ENCODE results near the gene C9orf78. TPM values are rescaled to one million over a fixed set of nuclear protein-coding genes. Genes with fewer than 3 reads are reported as not detected.

C9orf78 gene, protein sequence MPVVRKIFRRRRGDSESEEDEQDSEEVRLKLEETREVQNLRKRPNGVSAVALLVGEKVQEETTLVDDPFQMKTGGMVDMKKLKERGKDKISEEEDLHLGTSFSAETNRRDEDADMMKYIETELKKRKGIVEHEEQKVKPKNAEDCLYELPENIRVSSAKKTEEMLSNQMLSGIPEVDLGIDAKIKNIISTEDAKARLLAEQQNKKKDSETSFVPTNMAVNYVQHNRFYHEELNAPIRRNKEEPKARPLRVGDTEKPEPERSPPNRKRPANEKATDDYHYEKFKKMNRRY
- 52.7 and 58.8 TPM in 2 replicates for total RNA-seq (2014; rRNA removed; shearing (Covaris generic))

DNA sequence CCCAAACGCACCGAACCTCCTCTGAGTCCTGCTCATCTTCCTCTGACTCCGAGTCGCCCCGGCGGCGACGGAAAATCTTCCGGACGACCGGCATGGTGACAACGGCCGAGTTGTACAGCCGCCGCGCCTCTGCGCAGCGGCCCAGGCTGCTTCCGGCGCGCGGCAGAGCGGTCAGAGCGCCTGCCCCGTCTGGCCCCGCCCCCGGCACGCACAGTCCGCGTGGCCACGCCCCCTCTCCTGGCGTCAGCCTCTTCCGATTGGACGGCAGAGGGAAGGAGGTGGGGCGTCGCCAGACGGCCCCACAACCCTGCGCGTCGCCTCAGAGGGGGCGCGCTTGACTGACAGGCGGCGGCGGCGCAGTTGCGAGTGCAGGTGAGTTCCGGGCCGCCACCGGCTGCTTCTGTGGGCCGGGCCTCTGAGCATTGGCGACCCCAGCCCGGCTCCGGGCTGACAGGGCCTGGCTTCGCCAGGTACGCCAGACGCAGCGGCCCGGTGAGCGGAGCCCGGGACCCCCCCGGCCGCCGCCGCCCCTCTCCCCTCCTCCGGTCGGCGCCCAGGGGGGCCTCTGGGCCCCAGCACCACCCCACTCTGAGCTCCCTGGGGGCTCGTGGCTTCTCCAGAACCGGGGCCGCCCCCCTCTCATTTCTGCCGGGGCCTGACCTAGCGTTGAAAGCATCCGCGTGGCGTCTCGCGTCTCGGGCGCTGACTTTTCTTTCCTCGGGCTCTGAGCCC, at the start of gene C9orf78, which contains the start of gene USP20:
Gene C9orf78 (minus strand): TSS at position 148 of the 732 bp plus-strand sequence. CDS start 54 bp downstream, at position 94.
Gene USP20 (plus strand): TSS at position 331 of the 732 bp plus-strand sequence. CDS start 17,098 bp downstream, outside the sequence.
- peak; percentile 93 for DNase-seq (ENCODE audit: low spot score)

DNA sequence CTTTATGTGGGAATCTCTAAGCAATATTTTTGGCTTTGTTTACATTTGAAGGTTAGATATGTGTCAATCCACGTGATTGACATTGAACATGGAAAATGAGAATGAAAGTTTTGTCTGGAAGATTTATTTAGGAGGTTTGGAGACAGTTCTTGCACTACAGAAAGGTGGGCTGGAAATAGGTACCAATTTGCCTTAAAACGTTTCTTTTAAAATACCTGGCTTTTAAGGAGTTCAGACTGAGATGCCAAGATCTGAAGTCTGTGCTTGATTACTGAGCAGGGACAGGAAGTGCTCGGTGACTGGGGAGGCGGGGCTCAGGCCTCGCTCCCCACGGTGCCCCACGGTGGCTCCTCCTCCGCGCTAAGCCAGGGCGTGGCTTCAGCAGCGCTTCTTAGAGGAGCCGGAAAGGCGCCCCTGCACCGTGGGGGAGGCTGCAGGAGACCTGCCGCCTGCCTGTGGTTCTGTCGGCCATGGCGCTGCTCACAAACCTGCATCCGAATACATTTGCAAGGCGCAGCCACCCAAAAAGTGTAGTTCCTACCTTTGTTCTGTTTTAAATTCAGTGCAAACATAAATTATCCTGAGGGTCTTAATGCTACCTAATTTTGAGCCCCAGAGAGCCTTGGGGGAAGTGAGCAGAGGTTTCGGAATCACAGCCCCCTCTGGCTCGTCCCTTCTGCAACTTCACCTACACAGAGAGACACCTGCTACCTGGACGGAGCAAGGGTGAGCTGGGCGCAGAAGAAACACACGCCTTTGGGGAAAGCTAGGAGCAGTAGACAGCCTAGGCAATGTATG, 49.3 kb upstream of the C9orf78 start:
- peak; percentile 77 for DNase-seq (ENCODE audit: low spot score)

DNA sequence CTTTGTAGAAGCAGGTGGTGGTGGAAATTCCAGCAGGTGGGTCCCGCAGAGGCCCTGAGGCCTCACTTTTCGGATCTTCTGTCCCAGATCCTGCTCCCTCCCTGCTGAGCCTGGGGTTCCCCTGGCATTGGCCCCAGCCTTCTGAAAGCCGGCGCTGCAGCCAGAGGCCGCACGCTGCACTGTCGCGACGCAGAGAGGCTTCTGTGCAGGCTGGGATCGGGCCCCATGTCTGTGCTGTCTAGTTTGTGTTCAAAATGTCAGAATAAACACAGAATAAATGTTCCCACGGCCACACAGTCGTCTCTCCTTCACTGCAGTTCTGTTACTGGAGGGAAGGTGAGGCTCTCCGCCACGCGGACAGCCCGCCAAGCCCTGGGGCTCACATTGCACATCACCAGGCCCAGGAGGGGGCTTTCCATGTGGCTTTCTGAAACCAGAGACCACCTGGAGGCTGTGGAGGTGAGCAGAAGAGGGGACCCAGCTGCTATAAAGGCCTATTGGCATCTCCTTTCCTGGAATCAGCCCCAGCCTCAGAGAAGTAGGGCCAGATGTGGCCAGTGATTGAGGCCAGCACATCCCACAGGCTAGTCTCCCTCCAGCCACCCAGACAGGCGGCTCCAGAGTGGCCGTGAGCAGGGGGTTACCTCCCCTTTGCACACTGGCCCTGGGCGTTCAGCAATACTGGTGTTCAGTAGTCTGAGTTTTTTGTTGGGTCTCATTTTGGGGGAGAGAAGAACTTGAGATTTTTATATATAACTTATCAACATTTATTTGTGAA, 46.7 kb upstream of the C9orf78 start:
- DNase-seq (ENCODE audit: low spot score), result no peak

DNA sequence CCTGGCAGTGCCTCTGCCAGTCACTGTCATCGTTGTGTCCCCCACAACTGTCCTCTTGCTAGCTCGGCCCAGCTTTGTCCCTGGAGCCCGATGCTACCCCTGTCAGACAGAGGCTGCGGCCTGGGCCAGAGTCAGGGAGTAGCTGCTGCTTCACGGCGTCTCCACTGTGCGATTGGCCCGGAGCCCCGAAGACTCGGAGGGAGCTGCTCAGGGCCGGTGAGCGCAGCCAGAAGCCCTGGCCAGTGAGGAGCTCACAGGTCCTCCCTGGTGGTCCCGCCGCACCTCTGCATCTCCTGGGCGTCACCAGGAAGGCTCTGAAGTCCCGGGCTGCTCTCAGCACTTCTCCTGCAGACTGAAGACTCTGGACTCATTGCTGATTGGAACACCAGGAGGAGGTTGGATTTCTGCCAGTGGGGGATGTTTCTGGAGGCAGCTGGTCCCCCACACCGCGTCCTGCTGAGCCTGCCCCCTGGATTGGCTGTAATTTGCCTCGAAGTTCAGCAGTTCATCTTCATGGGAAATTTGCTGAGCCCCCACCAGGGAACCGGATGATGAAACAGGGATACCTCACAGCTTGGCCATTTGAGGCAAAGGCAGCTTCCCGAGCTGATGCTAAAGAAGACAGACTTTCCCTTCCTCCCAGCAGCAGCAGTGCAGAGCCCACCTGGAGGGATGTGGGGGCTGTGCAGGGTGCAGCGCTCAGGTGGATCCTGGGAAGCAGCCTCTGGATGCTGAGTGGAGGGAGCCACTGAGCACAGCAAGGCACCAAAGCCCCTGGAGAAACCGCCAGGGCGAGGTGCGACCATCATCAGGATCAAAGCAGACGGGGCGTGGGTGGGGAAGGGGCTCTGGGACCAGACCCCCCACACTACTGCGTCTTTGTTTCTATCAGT, 45.8 kb upstream of the C9orf78 start:
- DNase-seq (ENCODE audit: low spot score), result no peak

DNA sequence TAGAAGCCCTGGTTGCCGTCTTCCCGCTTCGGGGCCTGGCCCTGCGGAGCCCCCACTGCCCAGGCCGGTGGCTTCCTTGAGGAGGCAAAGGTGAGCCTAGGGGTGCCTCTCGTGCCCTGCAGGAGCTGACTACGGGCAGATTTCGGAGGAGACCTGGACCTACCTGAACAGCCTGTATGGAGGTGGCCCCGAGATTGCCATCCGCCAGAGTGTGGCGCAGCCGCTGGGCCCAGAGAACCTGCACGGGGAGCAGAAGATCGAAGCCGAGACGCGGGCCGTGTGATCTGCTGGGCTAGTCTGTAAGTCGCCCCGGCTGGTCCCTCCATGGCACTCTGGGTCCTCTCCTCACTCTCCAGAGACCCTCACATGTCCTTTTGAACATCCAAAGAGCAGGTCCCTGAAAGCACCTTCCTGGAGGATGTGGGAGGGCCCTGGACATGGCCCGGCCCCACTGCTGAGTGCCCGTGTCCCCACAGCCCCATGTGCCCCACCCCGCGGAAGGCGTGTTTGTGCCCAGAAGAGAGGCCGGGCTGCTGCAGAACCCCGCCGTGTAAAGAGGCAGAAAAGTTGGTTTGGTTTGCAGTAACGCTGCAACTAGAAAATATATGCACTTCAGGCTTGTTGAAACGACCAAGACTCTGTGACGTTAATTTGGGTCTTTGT, 45.0 kb upstream of the C9orf78 start:
- DNase-seq (ENCODE audit: low spot score), result no peak

DNA sequence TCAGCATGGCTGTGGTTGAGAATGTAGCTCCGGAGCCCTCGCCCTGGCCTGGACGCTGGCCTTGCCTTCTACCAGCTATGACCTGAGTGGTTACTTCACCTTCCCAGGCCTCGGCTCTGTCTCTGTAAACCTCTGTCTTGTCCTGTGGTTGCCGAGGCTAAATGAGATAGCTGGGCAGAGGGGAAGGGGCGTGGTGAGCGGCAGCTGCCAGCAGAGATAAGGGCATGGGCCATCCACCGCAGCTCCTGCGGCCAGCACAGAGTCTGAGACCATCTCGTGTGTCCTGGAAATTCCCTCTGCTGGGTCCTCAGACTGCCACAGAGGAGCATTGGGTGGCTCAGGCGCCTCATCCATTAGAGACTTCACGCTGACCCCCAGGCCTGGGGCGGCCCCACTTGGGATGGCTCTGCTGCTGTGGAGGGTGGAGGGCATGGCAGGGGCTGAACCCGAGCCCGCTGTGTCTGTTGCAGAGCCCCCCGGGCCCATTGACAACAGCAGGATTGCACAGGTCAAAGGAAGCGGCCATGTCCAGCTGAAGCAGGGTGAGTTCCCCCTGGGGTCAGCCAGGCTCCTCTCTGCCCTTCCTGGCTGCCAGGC, 44.1 kb upstream of the C9orf78 start:
- no peak for DNase-seq (ENCODE audit: low spot score)

DNA sequence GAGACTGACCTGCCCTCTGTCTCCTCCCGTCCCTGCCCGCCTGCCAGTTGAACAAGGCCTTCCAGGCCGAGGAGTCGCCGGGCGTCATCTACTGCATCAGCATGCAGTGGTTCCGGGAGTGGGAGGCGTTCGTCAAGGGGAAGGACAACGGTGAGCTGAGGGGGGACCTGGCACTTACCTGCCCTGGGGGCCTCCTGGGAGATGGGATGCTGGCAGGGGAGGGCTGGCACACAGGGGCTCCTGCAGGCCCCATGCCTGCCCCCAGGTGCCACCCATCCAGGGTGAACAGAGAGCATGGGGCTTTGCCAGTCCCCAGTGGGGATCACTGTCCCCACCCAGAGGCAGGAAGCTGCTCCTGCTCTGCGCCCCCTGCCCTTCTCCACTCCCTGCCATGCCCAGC, 43.2 kb upstream of the C9orf78 start:
- DNase-seq (ENCODE audit: low spot score), result no peak

DNA sequence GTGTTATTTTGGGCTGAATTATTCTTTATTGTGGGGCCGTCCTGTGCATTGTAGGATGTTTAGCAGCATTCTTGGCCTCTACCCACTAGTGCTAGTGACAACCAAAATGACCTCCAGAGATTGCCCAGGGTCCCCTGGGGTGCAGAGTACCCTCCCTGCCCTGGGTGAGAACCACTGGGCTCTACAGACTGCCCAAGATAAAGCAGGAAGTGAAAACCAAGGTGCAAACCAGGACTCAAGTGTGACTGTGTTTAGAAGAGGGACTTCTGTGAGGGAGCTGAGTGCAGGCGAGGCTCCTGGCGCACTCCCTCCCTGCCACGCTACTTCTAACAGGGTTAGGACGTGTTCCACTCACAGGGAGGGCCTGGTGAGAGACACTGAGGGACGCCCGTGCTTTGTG, 41.7 kb upstream of the C9orf78 start:
- no peak for DNase-seq (ENCODE audit: low spot score)

DNA sequence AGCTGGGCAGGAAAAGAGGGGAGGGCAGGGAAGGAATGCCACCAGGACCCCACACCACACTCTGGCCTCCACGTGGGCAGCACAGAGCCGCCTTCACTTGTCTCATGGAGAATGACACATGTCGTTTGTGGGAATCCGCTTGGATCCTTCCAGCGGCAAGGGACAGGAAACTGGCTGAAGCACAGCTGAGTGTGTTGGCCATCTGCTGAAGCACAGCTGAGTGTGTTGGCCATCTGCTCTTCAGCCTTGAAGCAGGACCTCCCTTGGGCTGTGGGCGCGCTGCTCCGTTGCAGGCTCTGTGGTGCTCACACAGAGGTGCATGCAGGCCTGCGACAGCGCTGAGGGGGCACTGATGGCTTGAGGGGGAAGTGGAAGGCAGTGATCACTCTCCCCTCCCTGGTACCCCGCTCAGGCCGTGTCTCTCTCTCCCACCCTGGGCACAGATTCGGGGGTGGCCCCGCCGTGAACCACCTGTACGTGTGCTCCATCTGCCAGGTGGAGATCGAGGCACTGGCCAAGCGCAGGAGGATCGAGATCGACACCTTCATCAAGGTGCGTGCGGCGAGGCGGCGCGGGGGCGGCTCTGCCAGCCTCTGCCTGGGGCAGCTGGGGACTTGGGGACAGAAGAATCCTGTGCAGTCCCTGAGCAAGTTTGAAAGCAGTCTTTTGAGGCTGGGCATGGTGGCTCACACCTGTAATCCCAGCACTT, 40.8 kb upstream of the C9orf78 start:
- no peak for DNase-seq (ENCODE audit: low spot score)

DNA sequence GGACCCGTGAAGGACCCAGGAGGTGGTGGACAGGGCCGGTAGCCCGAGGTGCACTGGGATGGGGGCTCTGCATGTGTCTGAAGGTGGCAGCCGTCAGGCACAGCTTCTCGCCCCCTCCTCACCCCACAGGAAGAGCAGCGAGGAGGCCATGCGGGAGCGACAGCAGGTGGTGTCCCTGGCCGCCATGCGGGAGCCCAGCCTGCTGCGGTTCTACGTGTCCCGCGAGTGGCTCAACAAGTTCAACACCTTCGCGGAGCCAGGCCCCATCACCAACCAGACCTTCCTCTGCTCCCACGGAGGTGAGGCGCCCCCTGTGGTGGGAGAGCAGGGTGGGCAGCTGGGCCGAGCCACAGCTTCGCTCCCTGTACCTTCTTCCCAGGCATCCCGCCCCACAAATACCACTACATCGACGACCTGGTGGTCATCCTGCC, 40.1 kb upstream of the C9orf78 start:
- DNase-seq (ENCODE audit: low spot score), result no peak

DNA sequence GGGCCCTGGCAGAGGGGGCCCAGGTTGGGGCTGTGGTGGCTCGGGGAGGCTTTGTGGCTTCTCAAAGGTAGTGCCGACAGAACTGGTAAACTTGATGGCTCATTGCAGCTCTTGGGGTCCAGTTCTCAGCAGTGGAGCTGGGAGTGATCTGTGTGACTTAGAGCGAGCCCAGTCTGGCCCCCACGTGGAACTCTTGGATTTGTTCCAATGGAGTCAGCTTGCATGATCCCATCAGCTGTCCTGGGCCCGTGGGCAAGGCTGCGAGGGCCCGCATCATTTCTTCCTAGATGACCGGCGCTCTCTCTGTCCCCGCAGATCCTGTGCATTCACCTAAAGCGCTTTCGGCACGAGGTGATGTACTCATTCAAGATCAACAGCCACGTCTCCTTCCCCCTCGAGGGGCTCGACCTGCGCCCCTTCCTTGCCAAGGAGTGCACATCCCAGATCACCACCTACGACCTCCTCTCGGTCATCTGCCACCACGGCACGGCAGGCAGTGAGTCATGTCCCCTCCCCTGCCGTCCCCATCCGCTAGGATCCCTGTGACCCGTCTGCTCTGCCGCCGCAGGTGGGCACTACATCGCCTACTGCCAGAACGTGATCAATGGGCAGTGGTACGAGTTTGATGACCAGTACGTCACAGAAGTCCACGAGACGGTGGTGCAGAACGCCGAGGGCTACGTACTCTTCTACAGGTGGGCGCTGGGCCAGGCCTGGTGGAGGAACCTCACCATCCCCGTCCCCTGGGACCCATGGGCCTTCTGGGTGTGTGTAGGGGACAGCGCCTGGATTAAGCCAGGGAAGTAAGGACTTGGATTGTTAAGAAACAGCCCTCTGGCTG, 39.4 kb upstream of the C9orf78 start:
- DNase-seq (ENCODE audit: low spot score), result no peak

DNA sequence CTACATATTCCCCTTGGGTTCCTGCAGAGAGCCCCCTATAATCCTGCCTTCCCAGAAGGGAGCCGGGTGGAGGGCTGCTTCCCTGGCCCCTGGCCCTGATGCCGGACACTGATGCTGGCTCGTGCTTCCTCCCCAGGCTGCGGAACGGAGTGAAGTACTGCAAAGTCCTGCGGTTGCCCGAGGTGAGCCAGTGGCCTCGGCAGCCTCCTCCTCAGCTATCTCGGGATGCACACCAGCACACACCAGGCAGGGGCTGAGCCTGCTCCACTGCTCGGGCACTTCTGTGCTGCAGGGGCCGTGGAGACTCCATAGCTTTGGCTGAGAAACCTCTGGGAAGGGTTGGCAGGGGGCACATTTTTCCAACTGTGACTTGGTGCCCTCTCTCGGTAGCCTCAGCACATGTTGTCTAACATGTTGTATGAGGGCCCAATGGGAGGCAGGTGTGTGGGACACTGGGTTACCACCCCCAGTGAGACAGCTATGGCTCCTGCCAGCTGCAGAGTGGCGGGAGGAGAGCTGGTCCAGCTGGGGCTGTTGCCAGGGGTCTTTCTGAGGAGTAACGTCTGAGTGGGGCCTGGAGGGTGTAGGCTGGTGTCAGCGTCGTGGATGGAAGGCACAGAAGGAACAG, 38.6 kb upstream of the C9orf78 start:
- no peak for DNase-seq (ENCODE audit: low spot score)

DNA sequence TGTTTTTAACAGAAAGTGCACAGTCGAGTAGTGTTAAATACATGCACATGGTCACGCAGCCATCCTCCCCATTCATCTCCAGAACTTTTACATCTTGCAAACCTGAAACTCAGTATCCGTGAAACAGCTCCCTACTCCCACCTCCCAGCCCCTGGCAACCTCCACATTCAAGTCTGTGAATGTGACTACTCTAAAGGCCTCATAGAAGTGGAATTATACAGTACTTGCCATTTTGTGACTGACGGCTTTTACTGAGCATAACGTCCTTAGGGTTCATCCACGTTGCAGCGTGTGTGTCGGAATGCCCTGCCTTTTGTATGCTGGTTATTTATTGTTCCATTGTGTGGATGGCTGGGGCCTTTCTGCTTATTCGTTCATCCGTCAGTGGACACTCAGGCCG, 36.0 kb upstream of the C9orf78 start:
- DNase-seq (ENCODE audit: low spot score), result no peak

DNA sequence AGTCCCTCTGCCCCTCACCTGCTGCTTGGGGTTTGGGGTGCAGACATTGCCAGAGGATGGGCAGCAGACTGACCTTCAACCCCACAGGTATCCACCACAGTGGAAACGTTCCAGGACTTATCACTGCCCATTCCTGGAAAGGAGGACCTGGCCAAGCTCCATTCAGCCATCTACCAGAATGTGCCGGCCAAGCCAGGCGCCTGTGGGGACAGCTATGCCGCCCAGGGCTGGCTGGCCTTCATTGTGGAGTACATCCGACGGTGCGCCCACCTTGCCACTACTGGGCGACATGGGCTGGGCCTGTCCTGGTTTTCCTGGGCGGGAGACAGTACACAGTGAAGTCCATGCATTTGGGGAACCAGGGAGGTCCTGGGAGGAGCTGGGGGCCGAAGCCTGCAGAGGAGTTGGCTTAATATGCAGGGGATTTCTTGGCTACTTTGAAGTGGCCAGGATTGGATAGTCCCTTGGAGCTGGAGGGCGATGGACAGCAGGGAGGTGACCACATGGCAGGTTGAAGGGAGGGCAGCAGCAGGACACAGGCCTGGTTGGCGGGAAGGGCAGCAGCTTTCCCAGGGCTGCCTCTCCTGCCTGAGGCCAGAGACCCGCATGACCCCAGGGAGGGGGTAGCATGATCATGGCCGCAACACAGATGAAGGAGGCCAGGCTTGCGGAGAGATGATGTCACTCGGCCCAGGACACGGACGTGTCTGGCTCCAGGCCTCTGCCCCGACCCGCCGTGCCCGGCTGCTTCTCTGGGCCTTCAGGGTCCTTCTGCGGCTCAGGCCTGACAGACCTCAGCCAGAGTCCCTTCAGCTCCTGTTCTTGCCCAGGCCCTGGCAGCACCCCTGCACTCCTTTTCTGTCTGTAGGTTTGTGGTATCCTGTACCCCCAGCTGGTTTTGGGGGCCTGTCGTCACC, 34.8 kb upstream of the C9orf78 start:
- DNase-seq (ENCODE audit: low spot score), result no peak

DNA sequence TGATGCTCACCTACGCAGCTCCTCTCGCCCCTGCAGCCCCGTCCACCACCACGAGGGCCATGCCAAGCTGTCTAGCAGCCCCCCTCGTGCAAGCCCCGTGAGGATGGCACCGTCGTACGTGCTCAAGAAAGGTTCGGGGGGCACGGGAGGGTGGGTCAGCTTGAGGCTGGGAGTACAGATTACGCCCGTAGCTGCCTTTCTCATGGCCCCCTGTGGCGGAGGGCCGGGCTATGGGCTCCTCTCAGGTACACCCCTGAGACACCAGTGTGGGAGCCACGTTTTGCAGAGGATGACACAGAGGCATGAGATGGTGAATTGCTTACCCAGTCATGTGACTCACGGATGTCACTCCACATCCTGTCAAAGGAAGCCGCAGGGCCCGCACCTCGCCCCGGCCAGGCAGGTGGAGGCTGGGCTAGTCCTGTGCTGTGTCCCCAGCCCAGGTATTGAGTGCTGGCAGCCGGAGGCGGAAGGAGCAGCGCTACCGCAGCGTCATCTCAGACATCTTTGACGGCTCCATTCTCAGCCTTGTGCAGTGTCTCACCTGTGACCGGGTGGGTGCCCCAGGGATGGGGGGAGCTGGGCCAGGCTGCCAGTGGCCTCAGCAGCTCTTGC, 33.9 kb upstream of the C9orf78 start:
- no peak for DNase-seq (ENCODE audit: low spot score)
